Aorta (tissue), 5 donors: ENCODE measurements around the gene COL10A1. TPM values are rescaled to one million over a fixed set of nuclear protein-coding genes. Genes with fewer than 3 reads are reported as not detected.
"Not testable (repeated sequence)": the region's sequence is repeated elsewhere in the genome, so short reads cannot be mapped to it uniquely, and the experiment has no call there.

Experiments used
- ATAC-seq: fragments of 200-7000 bp; cut with Tn5 transposase; one replicate; pipeline ENCODE4 v1.9.1; 2022; ENCODE audit warnings: moderate library complexity; ENCODE audit not compliant: low FRiP score
- DNase-seq, 2 donors: peaks; one replicate each; pipeline ENCODE4 v3.0.0-alpha.2; 2020
- H3K27ac ChIP-seq, 2 donors: one replicate each; pipeline ENCODE4 v1.5.1; 2013; ENCODE audit warnings: low read length in 2 of 2, mild to moderate bottlenecking in 2 of 2, moderate library complexity in 2 of 2, control low read depth in 1 of 2, inconsistent platforms in 1 of 2, low read depth in 1 of 2
- H3K27me3 ChIP-seq, 2 donors: one replicate each; pipeline ENCODE4 v1.6.1; 2013; ENCODE audit warnings: control low read depth in 1 of 2, low read length in 1 of 2, mild to moderate bottlenecking in 1 of 2, moderate library complexity in 1 of 2; ENCODE audit not compliant: insufficient read depth in 2 of 2, control insufficient read depth in 1 of 2
- H3K36me3 ChIP-seq, 2 donors: one replicate each; pipeline ENCODE4 v1.6.1; 2013; ENCODE audit warnings: control low read depth in 1 of 2, low read length in 1 of 2, mild to moderate bottlenecking in 1 of 2; ENCODE audit not compliant: insufficient read depth in 2 of 2, control insufficient read depth in 1 of 2
- H3K4me1 ChIP-seq, 2 donors: one replicate each; pipeline ENCODE4 v1.6.1; 2013; ENCODE audit warnings: low read length in 2 of 2, control low read depth in 1 of 2, mild to moderate bottlenecking in 1 of 2, moderate library complexity in 1 of 2; ENCODE audit not compliant: insufficient read depth in 2 of 2, control insufficient read depth in 1 of 2
- H3K4me3 ChIP-seq, 2 donors: one replicate each; pipeline ENCODE4 v1.5.1; 2013; ENCODE audit warnings: low read length in 2 of 2, control low read depth in 1 of 2, mild to moderate bottlenecking in 1 of 2
- H3K9me3 ChIP-seq: one replicate; pipeline ENCODE4 v1.6.1; 2013; ENCODE audit warnings: mild to moderate bottlenecking, low read length; ENCODE audit not compliant: control insufficient read depth
- WGBS, 2 donors: extraction: QIAGEN DNeasy Blood & Tissue Kit; methylation state at CpG; one replicate each; pipeline ENCODE4 v1.1.7; 2013; 5-methylcytosine and 5-hydroxymethylcytosine counted together
- intact Hi-C, 2 donors: fragments of 100-400 bp; cut with DNase I; formaldehyde crosslinking; loops; one replicate each; pipeline versions ENCODE4 v1.14.2 to v1.15.0; 2022
- polyA plus RNA-seq, 2 donors: library from polyadenylated mRNA; stranded (reverse); fragments of 200-250 nt; gene quantifications; one replicate each; pipeline ENCODE4 v1.2.3, GENCODE V29; 2013
- total RNA-seq, 2 donors: library from RNA; stranded (reverse); fragmentation: NEBNext Ultra II Directional; extraction: Animal tissue kit (Norgen Biotek cat#: 25700); gene quantifications; one replicate each; pipeline ENCODE4 v1.2.1, GENCODE V29; 2021
- donor health status: healthy with polysubstance abuse.
- donor health status: Bipolar disorder and iron deficiency.
- donor health status: DM: no; HTN: no; CAD: no.
- donor health status: DM: no; HTN: no; CAD: no.
- donor health status: DM: yes; HTN: yes; CAD: no.

COL10A1 gene
- total and polyA plus RNA-seq, 4 donors, result 0.99 TPM; not detected in 3

GRCh38 chr6:116100419-116101301 is 25.3 kb downstream of the COL10A1 start, which contains the start of gene NT5DC1:
Gene NT5DC1 (plus strand): TSS chr6:116100853. CDS start chr6:116100931, 78 bp downstream.
- peak within 1 kb of the TSS; percentile 74 to 92 for H3K4me3 ChIP-seq
- no peaks in the 10 kb centered on the region for H3K36me3 ChIP-seq
- DNase-seq, result peak; percentile 91 to 95
- no peaks in the 10 kb centered on the region for H3K27me3 ChIP-seq
- peak; percentile 96 for ATAC-seq
- peak within 1 kb of the TSS; percentile 89 to 93 for H3K27ac ChIP-seq
- 0% methylated on average over 70 to 87 of the region's 87 CpGs for WGBS, 2 donors
- intact Hi-C loops, result loop anchor here in 1 of 2 donors (2.0 to 10.0 kb wide), 3 partner anchors 40 to 556 kb away; partner anchors contain the start of gene FRK
- no peaks in the 10 kb centered on the region for H3K9me3 ChIP-seq
- peaks cover 4 to 8% of the 10 kb centered on the region in 2 donors for H3K4me1 ChIP-seq

GRCh38 chr6:116099036-116099435 is 26.9 kb downstream of the COL10A1 start:
- H3K4me3 ChIP-seq, result no peak overlapping the region
- 71 to 84% methylated on average over 1 of the region's 1 CpG for WGBS, 2 donors

GRCh38 chr6:116096979-116097816 is 28.7 kb downstream of the COL10A1 start:
- WGBS, 2 donors, result 22 to 23% methylated on average over 2 of the region's 2 CpGs
- no peaks in the 10 kb centered on the region for H3K36me3 ChIP-seq
- no peaks in the 10 kb centered on the region for H3K27me3 ChIP-seq
- H3K4me1 ChIP-seq, result no peaks in the 10 kb centered on the region
- intact Hi-C loops, result loop anchor here (1.0 to 10.0 kb wide), 3 partner anchors 40 to 162 kb away; no protein-coding TSS in a partner anchor
- DNase-seq (no peak), ATAC-seq (no peak)
- H3K9me3 ChIP-seq, result no peaks in the 10 kb centered on the region
- H3K4me3 ChIP-seq, result no peak overlapping the region
- H3K27ac ChIP-seq, result no peak overlapping the region

More at GRCh38 chr6:116099036-116099435, 26.9 kb downstream of the COL10A1 start:
- H3K36me3 ChIP-seq, result no peaks in the 10 kb centered on the region
- intact Hi-C loops, result loop anchor here in 1 of 2 donors (2.0 to 10.0 kb wide), 3 partner anchors 42 to 164 kb away; no protein-coding TSS in a partner anchor
- no peaks in the 10 kb centered on the region for H3K9me3 ChIP-seq
- DNase-seq (no peak), ATAC-seq (no peak)
- no peaks in the 10 kb centered on the region for H3K27me3 ChIP-seq
- peak overlapping the region in 1 of 2 donors; percentile 9 for H3K27ac ChIP-seq
- peaks cover 4 to 5% of the 10 kb centered on the region in 2 donors for H3K4me1 ChIP-seq

- H3K36me3 ChIP-seq, H3K27me3 ChIP-seq, H3K4me3 ChIP-seq, ATAC-seq, DNase-seq, H3K9me3 ChIP-seq, H3K4me1 ChIP-seq, H3K27ac ChIP-seq: not testable (repeated sequence)
- 92 to 98% methylated on average over 9 of the region's 9 CpGs for WGBS, 2 donors
- intact Hi-C loops, result loop anchor here in 1 of 2 donors (5.0 to 10.0 kb wide), 2 partner anchors 39 to 161 kb away; no protein-coding TSS in a partner anchor
Observed at GRCh38 chr6:116096048-116096759, 29.7 kb downstream of the COL10A1 start.

GRCh38 chr6:116094041-116094440 is 31.9 kb downstream of the COL10A1 start:
- Histone ChIP-seq H3K4me1 (peaks cover 0 to 4% of the 10 kb centered on the region in 2 donors), H3K36me3 (no peaks in the 10 kb centered on the region), H3K27ac (peak overlapping the region; percentile 64 to 92), H3K27me3 (no peaks in the 10 kb centered on the region), H3K9me3 (no peaks in the 10 kb centered on the region), H3K4me3 (no peak overlapping the region)
- ATAC-seq, result no peak
- intact Hi-C loops, result loop anchor here (2.0 to 10.0 kb wide), 2 partner anchors 37 to 159 kb away; no protein-coding TSS in a partner anchor
- 61 to 63% methylated on average over 7 of the region's 7 CpGs for WGBS, 2 donors
- DNase-seq, result no peak

GRCh38 chr6:116090251-116090650 is 35.7 kb downstream of the COL10A1 start:
- 79 to 90% methylated on average over 2 of the region's 2 CpGs for WGBS, 2 donors
- no peak overlapping the region for H3K4me3 ChIP-seq
- H3K27ac ChIP-seq, result no peak overlapping the region
- DNase-seq (no peak), ATAC-seq (no peak)
- H3K4me1 ChIP-seq, result peaks cover 6 to 7% of the 10 kb centered on the region in 2 donors
- H3K27me3 ChIP-seq, result no peaks in the 10 kb centered on the region
- intact Hi-C loops, result loop anchor here in 1 of 2 donors (10.0 kb wide), 1 partner anchor 155 kb away; no protein-coding TSS in a partner anchor
- no peaks in the 10 kb centered on the region for H3K36me3 ChIP-seq
- no peaks in the 10 kb centered on the region for H3K9me3 ChIP-seq

GRCh38 chr6:116088946-116089345 is 37.0 kb downstream of the COL10A1 start:
- H3K4me3 ChIP-seq, result no peak overlapping the region
- peaks cover 6 to 12% of the 10 kb centered on the region in 2 donors for H3K4me1 ChIP-seq
- H3K27me3 ChIP-seq, result no peaks in the 10 kb centered on the region
- ATAC-seq (no peak), DNase-seq (no peak)
- no peak overlapping the region for H3K27ac ChIP-seq
- intact Hi-C loops, result no loop called here
- H3K9me3 ChIP-seq, result no peaks in the 10 kb centered on the region
- H3K36me3 ChIP-seq, result no peaks in the 10 kb centered on the region
